PC-9 (cell line): Measurements from ENCODE around the gene LRRC4B. TPM values are rescaled to one million over a fixed set of nuclear protein-coding genes. Genes with fewer than 3 reads are reported as not detected.

Experiments used
- BruUV-seq: library from RNA; stranded (reverse); fragments of 400-500 nt; replicated peaks from 2 replicates; lab custom pipeline; 2021; lab: Mats Ljungman, UMichigan
- CTCF ChIA-PET: fragments of 300-600 bp; sonication (Branson Sonifier 250); formaldehyde crosslinking; loops from one replicate; lab custom pipeline; 2022; ENCODE audit warnings: antibody characterized with exemption; lab: Charles Lee
- POLR2A ChIA-PET: fragments of 300-600 bp; sonication (Branson Sonifier 250); formaldehyde crosslinking; loops from one replicate; lab custom pipeline; 2022; ENCODE audit warnings: antibody characterized with exemption; ENCODE audit not compliant: unreplicated experiment; lab: Charles Lee
- DNase-seq, 2 experiments: peaks; one replicate each; pipeline versions ENCODE4 v3.0.0 to v3.0.0-alpha.2; 2015 to 2022; ENCODE audit warnings: mixed read lengths in 1 of 2
- H2AFZ ChIP-seq: fragments of 200-600 bp; sonication (generic); 2 replicates; pipeline ENCODE4 v1.8.1; 2017; ENCODE audit warnings: antibody characterized with exemption
- H3F3A ChIP-seq: fragments of 200-600 bp; sonication (generic); 2 replicates; pipeline ENCODE4 v1.8.1; 2017; ENCODE audit warnings: antibody characterized with exemption, mild to moderate bottlenecking, low read depth; ENCODE audit not compliant: insufficient read depth
- H3K27ac ChIP-seq: fragments of 200-600 bp; sonication (generic); 2 replicates; pipeline ENCODE4 v1.6.1; 2016; ENCODE audit warnings: mixed run types
- H3K27me3 ChIP-seq: fragments of 200-600 bp; sonication (generic); 2 replicates; pipeline ENCODE4 v1.6.1; 2016; ENCODE audit warnings: low read depth, mixed run types; ENCODE audit not compliant: insufficient read depth
- H3K36me3 ChIP-seq: fragments of 200-600 bp; sonication (generic); 2 replicates; pipeline ENCODE4 v1.6.1; 2016; ENCODE audit warnings: low read depth, mixed run types
- H3K4me1 ChIP-seq: fragments of 200-600 bp; sonication (generic); replicated peaks from 2 replicates; pipeline ENCODE4 v1.6.1; 2016; ENCODE audit warnings: mixed run types; ENCODE audit not compliant: insufficient read depth
- H3K4me2 ChIP-seq: fragments of 200-600 bp; sonication (generic); 2 replicates; pipeline ENCODE4 v1.6.1; 2017; ENCODE audit warnings: mixed run types
- H3K4me3 ChIP-seq: fragments of 200-600 bp; sonication (generic); 2 replicates; pipeline ENCODE4 v1.6.1; 2016; ENCODE audit warnings: mixed run types
- H3K79me2 ChIP-seq: fragments of 200-600 bp; sonication (generic); 2 replicates; pipeline ENCODE4 v1.6.1; 2017; ENCODE audit warnings: low read depth, mixed run types
- H3K9me2 ChIP-seq: fragments of 200-600 bp; sonication (generic); 2 replicates; pipeline ENCODE4 v1.8.1; 2017; ENCODE audit warnings: mild to moderate bottlenecking; ENCODE audit not compliant: insufficient read depth
- H3K9me3 ChIP-seq: fragments of 200-600 bp; sonication (generic); 2 replicates; pipeline ENCODE4 v1.8.1; 2016; ENCODE audit warnings: low read depth; ENCODE audit not compliant: insufficient read depth
- H4K20me1 ChIP-seq: fragments of 200-600 bp; sonication (generic); 2 replicates; pipeline ENCODE4 v1.8.1; 2017; ENCODE audit not compliant: insufficient read depth
- EZH2 ChIP-seq: fragments of 200-600 bp; sonication (generic); IDR thresholded peaks from 2 replicates; pipeline ENCODE4 v1.8.0; 2017; ENCODE audit warnings: antibody characterized with exemption, low read depth
- intact Hi-C: fragments of 100-400 bp; cut with micrococcal nuclease; formaldehyde crosslinking; loops from one replicate; pipeline ENCODE4 v1.10.0; 2022; ENCODE audit not compliant: unreplicated experiment
- total RNA-seq: library from RNA; stranded (reverse); gene quantifications from 2 replicates; pipeline ENCODE4 v1.2.3, GENCODE V29; 2021
- TF ChIP-seq, protein P1 (sequence below): fragments of 200-600 bp; sonication (generic); conservative IDR thresholded peaks from 2 replicates; pipeline ENCODE4 v1.6.1; 2017; ENCODE audit warnings: mixed run types, antibody characterized with exemption, mild to moderate bottlenecking, moderate library complexity

The LRRC4B gene
- total RNA-seq, 1 experiment from 2014 or later, result not detected

- no peaks in the 10 kb centered on the region for H4K20me1 ChIP-seq
- TF ChIP-seq, protein P1, sequence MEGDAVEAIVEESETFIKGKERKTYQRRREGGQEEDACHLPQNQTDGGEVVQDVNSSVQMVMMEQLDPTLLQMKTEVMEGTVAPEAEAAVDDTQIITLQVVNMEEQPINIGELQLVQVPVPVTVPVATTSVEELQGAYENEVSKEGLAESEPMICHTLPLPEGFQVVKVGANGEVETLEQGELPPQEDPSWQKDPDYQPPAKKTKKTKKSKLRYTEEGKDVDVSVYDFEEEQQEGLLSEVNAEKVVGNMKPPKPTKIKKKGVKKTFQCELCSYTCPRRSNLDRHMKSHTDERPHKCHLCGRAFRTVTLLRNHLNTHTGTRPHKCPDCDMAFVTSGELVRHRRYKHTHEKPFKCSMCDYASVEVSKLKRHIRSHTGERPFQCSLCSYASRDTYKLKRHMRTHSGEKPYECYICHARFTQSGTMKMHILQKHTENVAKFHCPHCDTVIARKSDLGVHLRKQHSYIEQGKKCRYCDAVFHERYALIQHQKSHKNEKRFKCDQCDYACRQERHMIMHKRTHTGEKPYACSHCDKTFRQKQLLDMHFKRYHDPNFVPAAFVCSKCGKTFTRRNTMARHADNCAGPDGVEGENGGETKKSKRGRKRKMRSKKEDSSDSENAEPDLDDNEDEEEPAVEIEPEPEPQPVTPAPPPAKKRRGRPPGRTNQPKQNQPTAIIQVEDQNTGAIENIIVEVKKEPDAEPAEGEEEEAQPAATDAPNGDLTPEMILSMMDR, result no peak
- no peak for TF ChIP-seq EZH2
- no peak for DNase-seq
- intact Hi-C loops, result no loop called here
- no peaks in the 10 kb centered on the region for H3K9me2 ChIP-seq
- CTCF ChIA-PET, result no interaction called here
- POLR2A ChIA-PET, result no interaction called here
- no peaks in the 10 kb centered on the region for H3K27me3 ChIP-seq
- no peaks in the 10 kb centered on the region for H3K79me2 ChIP-seq
- no peaks in the 10 kb centered on the region for H3K36me3 ChIP-seq
- no peaks in the 10 kb centered on the region for H3F3A ChIP-seq
- no peaks in the 10 kb centered on the region for H3K9me3 ChIP-seq
- no peaks in the 10 kb centered on the region for H3K4me1 ChIP-seq
- H3K27ac ChIP-seq, result no peak overlapping the region
- H3K4me3 ChIP-seq, result no peak overlapping the region
- H3K4me2 ChIP-seq, result no peak overlapping the region
- no peak overlapping the region for H2AFZ ChIP-seq
- BruUV-seq, result no TSS peak
Measured at GRCh38 chr19:50500753-50501151, 67.5 kb downstream of the LRRC4B start.

GRCh38 chr19:50500060-50500752, 68.0 kb downstream of the LRRC4B start:
- no TSS peak for BruUV-seq
- Histone ChIP-seq H3K4me1 (no peaks in the 10 kb centered on the region), H3K9me2 (no peaks in the 10 kb centered on the region), H2AFZ (no peak overlapping the region), H3K9me3 (no peaks in the 10 kb centered on the region), H3K4me2 (no peak overlapping the region), H3K36me3 (no peaks in the 10 kb centered on the region), H3K27me3 (no peaks in the 10 kb centered on the region), H4K20me1 (no peaks in the 10 kb centered on the region), H3K4me3 (no peak overlapping the region), H3K27ac (no peak overlapping the region), H3F3A (peaks cover 1% of the 10 kb centered on the region; the same call in 1 of the 2 replicates), H3K79me2 (no peaks in the 10 kb centered on the region)
- intact Hi-C loops, result no loop called here
- ChIA-PET CTCF (no interaction called here), POLR2A (no interaction called here)
- no peak for TF ChIP-seq EZH2
- TF ChIP-seq, protein P1, result no peak; the same call in 1 of the 2 replicates
- no peak for DNase-seq

- Histone ChIP-seq H3K9me3 (no peaks in the 10 kb centered on the region), H3K36me3 (no peaks in the 10 kb centered on the region), H3K27me3 (no peaks in the 10 kb centered on the region), H4K20me1 (no peaks in the 10 kb centered on the region), H3F3A (peaks cover 8% of the 10 kb centered on the region; the same call in 1 of the 2 replicates), H2AFZ (no peak overlapping the region), H3K4me1 (no peaks in the 10 kb centered on the region), H3K79me2 (no peaks in the 10 kb centered on the region), H3K9me2 (no peaks in the 10 kb centered on the region), H3K4me2 (no peak overlapping the region), H3K27ac (no peak overlapping the region), H3K4me3 (no peak overlapping the region)
- TF ChIP-seq, protein P1, result no peak
- no peak for TF ChIP-seq EZH2
- ChIA-PET CTCF (no interaction called here), POLR2A (no interaction called here)
- intact Hi-C loops, result no loop called here
- DNase-seq, result no peak
- BruUV-seq, result no TSS peak
Measured at GRCh38 chr19:50498219-50499056, 69.8 kb downstream of the LRRC4B start.
